ENCODE data around the gene MAGI2.

MAGI2 gene

DNA sequence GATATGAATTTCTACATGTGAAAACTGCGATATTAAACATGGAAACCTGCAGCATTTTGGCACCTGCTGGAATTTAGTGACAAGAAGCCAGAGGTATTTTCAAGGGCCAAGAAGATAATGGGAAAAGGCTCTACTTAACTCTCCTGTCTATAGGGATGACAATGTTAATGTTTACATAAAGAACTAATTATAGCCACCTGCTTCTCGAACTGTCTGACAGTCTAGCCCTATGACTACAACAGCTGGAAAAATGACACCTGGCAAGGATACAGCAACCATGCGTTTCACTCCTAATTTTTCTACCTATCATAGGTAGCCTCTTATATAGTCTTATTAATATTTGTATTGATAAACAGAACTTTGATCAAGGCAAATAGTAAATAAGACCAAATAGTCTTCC lies 49.6 kb downstream of the MAGI2 start:
- H3K27ac ChIP-seq, result no peak overlapping the region
- TF ChIP-seq, protein P1, sequence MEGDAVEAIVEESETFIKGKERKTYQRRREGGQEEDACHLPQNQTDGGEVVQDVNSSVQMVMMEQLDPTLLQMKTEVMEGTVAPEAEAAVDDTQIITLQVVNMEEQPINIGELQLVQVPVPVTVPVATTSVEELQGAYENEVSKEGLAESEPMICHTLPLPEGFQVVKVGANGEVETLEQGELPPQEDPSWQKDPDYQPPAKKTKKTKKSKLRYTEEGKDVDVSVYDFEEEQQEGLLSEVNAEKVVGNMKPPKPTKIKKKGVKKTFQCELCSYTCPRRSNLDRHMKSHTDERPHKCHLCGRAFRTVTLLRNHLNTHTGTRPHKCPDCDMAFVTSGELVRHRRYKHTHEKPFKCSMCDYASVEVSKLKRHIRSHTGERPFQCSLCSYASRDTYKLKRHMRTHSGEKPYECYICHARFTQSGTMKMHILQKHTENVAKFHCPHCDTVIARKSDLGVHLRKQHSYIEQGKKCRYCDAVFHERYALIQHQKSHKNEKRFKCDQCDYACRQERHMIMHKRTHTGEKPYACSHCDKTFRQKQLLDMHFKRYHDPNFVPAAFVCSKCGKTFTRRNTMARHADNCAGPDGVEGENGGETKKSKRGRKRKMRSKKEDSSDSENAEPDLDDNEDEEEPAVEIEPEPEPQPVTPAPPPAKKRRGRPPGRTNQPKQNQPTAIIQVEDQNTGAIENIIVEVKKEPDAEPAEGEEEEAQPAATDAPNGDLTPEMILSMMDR (conservative IDR thresholded peaks at IDR 0.05), result no peak

DNA sequence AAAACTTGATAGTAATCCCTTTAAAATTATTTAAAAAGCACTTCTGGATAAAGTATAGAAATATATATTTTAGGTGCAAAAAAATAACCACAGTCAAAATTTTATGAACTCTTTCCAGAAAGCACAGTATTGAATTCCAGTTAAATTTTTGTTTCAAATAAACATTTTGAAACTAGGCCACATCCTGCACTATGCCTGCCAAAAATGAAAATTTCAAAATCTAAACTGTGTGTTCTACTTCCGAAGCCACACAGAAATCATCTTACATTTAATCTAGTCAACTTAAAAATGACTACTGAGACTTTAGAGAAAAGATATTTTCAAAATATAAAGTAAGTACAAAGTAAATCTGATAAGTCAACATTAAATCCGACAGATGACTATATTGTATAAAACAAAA lies 50.0 kb downstream of the MAGI2 start:
- TF ChIP-seq, protein P1 (conservative IDR thresholded peaks at IDR 0.05), result no peak
- H3K27ac ChIP-seq, result no peak overlapping the region

DNA sequence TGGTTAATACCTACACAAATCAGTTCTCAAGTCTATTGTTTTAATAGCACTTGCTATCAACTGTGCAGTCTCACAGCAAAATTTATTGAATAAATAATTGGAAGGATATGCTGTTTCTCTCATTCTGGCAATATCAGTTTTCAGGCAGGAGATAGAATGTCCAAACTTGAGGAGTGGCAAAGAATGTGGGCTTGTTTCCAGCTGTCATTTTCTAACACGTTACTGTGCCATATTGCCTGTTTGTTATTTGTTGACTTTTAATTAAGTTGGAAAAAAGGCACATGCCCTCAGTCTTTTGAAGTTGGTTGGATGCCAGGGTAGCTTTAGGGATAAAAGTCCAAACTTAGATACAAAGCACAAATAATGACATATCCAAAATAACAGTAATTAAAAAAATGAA lies 52.2 kb downstream of the MAGI2 start:
- no peak overlapping the region for H3K27ac ChIP-seq
- TF ChIP-seq, protein P1 (conservative IDR thresholded peaks at IDR 0.05), result no peak

DNA sequence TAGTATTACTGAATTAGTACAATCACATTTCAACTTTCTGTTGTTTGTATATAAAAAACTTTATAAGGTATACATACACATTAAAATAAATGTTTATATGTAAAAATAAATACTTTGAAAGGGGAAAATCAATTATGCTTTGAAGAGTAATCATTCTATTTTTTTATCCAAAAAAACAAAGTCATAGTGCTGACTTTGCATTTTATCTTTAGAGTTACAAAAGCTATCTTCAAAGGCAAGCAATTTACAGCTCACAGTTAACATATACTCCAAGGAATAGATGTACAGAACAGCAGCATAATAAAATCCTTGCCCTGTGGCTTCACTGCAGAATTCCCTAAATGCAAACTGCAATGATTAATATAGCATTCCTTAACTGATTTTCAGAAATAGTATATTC lies 53.2 kb downstream of the MAGI2 start:
- TF ChIP-seq, protein P1 (conservative IDR thresholded peaks at IDR 0.05), result no peak
- H3K27ac ChIP-seq, result no peak overlapping the region

DNA sequence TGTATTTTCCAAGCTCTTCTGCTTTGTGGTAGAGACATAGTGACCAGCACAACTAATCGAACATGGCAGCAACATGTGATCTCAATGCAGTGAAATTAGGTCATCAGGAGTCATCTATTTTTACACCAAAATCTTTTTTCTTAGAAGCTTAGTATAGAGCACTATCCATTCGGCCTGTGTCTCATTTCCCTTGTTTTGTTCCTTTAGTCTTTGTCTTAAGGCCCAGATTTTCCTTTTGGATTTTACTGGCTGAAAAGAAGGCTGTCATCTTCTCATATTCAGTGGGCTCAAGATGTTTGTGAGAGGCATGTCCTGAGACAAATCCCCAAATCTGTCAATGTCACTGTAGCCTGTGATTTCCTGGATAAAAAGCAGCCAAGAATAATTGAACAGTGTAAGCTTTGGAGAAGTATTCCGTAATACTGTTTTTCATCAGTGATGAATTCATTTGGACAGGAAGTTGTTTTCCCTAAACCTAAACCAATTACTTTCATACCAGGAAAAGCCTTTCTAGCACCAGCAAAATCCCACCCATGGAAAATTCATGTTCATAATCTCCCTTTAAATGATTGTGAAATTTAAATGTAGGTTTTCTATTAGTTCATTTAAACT lies 55.2 kb downstream of the MAGI2 start:
- H3K27ac ChIP-seq, result no peak overlapping the region
- TF ChIP-seq, protein P1 (conservative IDR thresholded peaks at IDR 0.05), result no peak

DNA sequence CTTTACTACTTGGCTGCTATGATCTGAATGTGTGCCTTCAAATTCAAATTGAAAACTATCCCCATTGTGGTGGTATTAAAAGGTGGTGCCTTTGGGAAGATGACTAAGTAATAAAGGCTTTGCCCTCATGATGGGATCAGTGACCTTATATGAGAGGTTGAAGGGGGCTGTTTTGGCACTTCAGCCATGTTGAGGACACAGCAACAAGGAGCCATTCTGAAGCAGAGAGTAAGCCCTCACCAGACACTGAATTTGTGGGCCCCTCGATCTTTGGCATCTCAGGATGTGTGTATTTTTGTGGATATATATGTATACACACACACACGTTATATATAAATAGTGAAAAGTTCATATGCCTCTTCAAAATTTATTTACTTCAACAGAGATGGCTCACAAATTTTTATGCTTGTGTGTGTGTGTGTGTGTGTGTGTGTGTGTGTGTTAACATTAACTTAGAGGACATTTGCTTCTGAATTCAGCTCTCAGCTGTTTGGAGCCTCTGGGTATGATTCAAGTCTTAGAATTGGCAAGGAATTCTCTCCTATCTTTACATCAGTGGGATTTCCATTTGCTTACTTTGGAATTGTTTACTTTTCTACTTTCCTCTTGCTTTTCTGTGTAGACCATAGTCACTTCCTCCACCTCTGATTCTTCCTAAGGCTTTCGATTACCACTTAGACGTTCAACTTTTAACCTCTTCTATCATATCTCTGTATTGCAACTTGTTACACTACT lies 66.6 kb downstream of the MAGI2 start:
- no peak overlapping the region for H3K27ac ChIP-seq
- TF ChIP-seq, protein P1 (conservative IDR thresholded peaks at IDR 0.05), result no peak

DNA sequence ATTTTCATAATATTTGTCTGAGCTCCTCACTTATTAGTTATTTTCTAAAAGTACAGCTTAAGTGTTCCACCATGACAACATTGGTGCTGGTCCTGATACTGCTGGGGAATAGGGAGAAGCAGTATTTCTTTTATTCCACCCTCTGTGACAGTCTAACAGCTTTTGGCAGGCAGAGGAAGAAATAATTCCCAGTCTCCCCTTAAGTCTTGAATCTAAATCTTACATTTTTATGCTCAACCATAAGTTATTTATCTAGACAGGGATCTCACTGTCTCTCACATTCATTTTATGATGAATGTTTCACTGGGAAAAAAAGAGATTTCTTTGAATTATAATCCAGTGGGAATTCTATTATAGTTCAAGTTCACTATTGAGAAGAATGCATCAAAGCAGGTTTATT lies 71.5 kb downstream of the MAGI2 start:
- TF ChIP-seq, protein P1 (conservative IDR thresholded peaks at IDR 0.05), result no peak
- H3K27ac ChIP-seq, result no peak overlapping the region
